ENCODE data around the gene AHNAK. TPM values are rescaled to one million over a fixed set of nuclear protein-coding genes. Genes with fewer than 3 reads are reported as not detected.

Gene AHNAK
- total RNA-seq, 2 donors from 2014 or later, result 458 to 631 TPM

DNA sequence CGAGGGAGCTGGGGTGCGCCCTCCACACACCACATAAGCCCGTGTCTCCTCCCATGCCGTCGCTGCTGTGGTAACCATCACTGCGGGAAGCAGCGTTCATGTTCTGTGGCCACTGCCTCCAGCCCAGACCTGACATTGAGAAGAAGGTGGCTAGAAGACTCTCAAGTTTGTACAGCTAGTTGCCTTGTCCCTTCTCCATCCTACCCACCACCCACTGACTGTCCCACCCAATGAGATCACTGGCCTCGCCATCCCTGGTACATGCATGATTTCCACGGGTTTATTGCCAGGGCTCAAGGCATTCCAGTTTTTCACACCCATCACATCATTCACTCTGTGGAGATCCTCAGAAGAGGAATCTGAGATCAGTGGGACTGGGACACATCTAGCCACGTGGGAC lies 33.0 kb downstream of the AHNAK start:
- Histone ChIP-seq H3K36me3 (peaks cover 4% of the 10 kb centered on the region), H3K9ac (ENCODE audit: low read depth in 2 of 2, low read length in 2 of 2) (no peak overlapping the region), H3K4me3 (no peak overlapping the region), H3K27me3 (no peaks in the 10 kb centered on the region), H3K27ac (no peak overlapping the region), H3K4me1 (no peaks in the 10 kb centered on the region), H3K9me3 (no peaks in the 10 kb centered on the region)
- intact Hi-C loops (cut with DNase I), result no loop called here
- TF ChIP-seq, protein P1, sequence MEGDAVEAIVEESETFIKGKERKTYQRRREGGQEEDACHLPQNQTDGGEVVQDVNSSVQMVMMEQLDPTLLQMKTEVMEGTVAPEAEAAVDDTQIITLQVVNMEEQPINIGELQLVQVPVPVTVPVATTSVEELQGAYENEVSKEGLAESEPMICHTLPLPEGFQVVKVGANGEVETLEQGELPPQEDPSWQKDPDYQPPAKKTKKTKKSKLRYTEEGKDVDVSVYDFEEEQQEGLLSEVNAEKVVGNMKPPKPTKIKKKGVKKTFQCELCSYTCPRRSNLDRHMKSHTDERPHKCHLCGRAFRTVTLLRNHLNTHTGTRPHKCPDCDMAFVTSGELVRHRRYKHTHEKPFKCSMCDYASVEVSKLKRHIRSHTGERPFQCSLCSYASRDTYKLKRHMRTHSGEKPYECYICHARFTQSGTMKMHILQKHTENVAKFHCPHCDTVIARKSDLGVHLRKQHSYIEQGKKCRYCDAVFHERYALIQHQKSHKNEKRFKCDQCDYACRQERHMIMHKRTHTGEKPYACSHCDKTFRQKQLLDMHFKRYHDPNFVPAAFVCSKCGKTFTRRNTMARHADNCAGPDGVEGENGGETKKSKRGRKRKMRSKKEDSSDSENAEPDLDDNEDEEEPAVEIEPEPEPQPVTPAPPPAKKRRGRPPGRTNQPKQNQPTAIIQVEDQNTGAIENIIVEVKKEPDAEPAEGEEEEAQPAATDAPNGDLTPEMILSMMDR (IDR thresholded peaks at IDR 0.05), result no peak
- no peak for DNase-seq

DNA sequence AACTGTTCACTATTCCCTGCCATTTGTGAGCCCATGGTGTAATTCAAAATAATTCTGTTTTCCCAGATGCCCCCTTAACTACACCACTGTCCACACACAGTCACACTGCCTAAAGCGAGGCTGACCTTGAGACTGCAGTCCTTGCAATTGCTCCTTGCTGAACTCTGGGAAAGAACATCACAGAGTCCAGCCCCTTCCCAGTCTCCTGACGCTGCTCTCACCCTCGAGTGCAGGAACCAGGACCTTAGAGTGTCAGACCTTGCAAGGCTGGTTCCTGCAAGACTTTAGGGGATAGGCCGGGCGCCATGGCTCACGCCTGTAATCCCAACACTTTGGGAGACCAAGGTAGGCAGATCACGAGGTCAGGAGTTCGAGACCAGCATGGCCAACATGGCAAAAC lies 33.6 kb downstream of the AHNAK start:
- no peaks in the 10 kb centered on the region for H3K4me1 ChIP-seq
- H3K9me3 ChIP-seq, result no peaks in the 10 kb centered on the region
- peaks cover 4% of the 10 kb centered on the region for H3K36me3 ChIP-seq
- no peak overlapping the region for H3K27ac ChIP-seq
- TF ChIP-seq, protein P1 (IDR thresholded peaks at IDR 0.05), result no peak
- intact Hi-C loops (cut with DNase I), result no loop called here
- no peak overlapping the region for H3K4me3 ChIP-seq
- H3K9ac ChIP-seq (ENCODE audit: low read depth in 2 of 2, low read length in 2 of 2), result no peak overlapping the region
- DNase-seq, result no peak
- H3K27me3 ChIP-seq, result no peaks in the 10 kb centered on the region

DNA sequence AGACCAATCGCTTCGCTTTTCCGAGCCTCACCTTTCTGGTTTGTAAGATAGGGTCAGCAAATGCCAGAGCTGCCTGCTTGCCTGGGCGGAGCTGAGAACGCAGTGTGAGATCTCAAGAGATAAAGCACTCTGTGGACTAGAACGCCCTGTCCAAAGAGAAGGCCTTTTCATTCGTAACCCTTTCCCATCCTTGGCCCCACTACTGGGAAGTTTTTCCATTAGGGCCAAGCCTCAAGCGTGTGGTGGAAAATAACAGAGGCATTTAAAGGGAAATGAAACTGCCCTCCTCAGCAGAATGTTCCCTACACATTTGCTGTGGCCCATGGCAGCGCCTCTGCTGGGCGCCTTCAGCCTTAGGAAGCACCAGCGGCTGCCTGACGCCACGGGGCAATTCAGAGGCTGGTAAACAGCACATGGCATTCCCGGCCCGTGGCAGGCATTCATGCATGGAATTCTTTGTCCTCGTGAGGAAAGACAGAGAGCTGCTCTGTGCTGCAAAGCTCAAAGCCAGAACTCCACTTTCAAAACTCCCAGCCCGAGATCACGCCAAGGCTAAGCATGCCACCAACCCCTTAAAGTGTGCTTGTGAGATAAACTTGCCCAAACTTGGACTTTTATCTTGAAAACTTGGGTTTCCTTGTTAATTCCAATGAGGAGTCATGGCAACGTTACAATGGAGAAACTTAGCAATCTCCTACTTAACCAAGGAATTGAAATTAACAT lies 38.1 kb downstream of the AHNAK start:
- intact Hi-C loops (cut with DNase I), result no loop called here
- H3K4me1 ChIP-seq, result peaks cover 5% of the 10 kb centered on the region

DNA sequence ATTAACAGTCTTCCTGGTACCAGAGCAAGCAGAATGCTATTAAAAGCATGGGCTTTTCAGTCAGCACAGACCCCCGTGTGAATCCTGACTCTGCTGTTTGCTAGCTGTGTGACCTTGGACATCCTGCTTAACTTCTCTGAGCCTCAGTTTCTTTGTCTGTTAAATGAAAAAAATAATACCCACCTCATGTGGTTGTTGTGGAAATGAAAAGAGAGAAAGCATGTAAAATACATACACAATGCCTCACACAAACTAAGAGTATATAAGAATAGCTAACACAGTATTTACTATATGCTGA lies 39.5 kb downstream of the AHNAK start:
- no peak for DNase-seq
- no peak overlapping the region for H3K4me3 ChIP-seq
- H3K9ac ChIP-seq (ENCODE audit: low read depth in 2 of 2, low read length in 2 of 2), result no peak overlapping the region
- H3K27ac ChIP-seq, result no peak overlapping the region
- TF ChIP-seq, protein P1 (IDR thresholded peaks at IDR 0.05), result no peak
- no peaks in the 10 kb centered on the region for H3K27me3 ChIP-seq
- H3K4me1 ChIP-seq, result peaks cover 5% of the 10 kb centered on the region
- H3K36me3 ChIP-seq, result no peaks in the 10 kb centered on the region
- intact Hi-C loops (cut with DNase I), result no loop called here
- H3K9me3 ChIP-seq, result no peaks in the 10 kb centered on the region

More for the DNA sequence above, 38.1 kb downstream of the AHNAK start:
- Histone ChIP-seq H3K27ac (peak overlapping the region; percentile 66), H3K9ac (ENCODE audit: low read depth in 2 of 2, low read length in 2 of 2) (peak overlapping the region; percentile 50 to 62), H3K36me3 (no peaks in the 10 kb centered on the region), H3K27me3 (no peaks in the 10 kb centered on the region), H3K9me3 (no peaks in the 10 kb centered on the region), H3K4me3 (no peak overlapping the region)
- peak; percentile 78 for DNase-seq
- TF ChIP-seq, protein P1 (IDR thresholded peaks at IDR 0.05), result peak; percentile 58

DNA sequence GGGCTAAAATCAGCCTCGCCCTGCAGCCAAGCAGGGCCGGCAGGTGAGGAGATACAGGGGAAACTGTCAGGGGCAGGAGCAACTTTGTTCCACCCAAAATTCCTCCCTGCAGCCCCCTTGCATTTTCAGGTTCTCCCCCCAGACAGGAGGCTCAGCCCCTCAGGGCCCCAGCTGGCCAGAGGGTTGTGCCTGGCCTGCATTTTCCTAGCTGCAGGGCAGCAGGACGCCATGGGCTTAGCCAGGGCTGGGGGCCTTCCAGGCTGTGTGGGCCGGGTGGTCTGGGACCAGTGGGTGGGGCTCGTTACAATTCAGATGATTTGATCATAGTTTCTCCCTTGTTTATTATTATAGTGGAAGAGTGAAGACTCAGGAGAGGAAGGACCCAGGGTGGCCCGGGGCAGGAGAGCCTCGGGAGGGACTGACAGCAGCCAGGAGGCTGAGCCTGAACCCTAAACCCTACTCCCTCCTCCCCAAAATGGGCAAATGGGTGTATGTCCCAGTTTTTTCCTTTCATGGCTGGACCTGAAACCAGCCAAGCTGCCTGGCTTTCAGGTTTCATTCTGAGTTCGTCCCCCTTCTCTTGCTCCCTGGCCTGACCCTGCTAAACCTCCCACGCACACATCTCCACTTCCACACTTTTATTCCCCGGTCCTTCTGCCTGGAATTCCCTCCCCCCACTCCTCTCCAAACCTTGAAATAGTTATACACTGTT lies 40.0 kb downstream of the AHNAK start:
- Histone ChIP-seq H3K4me1 (peaks cover 5% of the 10 kb centered on the region), H3K27me3 (no peaks in the 10 kb centered on the region), H3K9ac (ENCODE audit: low read depth in 2 of 2, low read length in 2 of 2) (peak overlapping the region in 1 of 2 donors; percentile 22), H3K36me3 (no peaks in the 10 kb centered on the region), H3K27ac (peak overlapping the region; percentile 60), H3K9me3 (no peaks in the 10 kb centered on the region), H3K4me3 (no peak overlapping the region)
- DNase-seq, result no peak
- intact Hi-C loops (cut with DNase I), result no loop called here
- TF ChIP-seq, protein P1 (IDR thresholded peaks at IDR 0.05), result no peak
